Measurements from ENCODE around the gene AUH.

- no peak for TF ChIP-seq EZH2 (IDR thresholded peaks at IDR 0.05; ENCODE audit: insufficient read depth, low read length)
- TF ChIP-seq CTCF (IDR thresholded peaks at IDR 0.05; ENCODE audit: insufficient read depth, low read depth, low read length): no peak
Measured at GRCh38 chr9:91347377-91347776, 14.3 kb downstream of the AUH start.
